ENCODE measurements around the gene RPL37. TPM values are rescaled to one million over a fixed set of nuclear protein-coding genes. Genes with fewer than 3 reads are reported as not detected.
"Not testable (repeated sequence)": the region's sequence is repeated elsewhere in the genome, so short reads cannot be mapped to it uniquely, and the experiment has no call there.

Gene RPL37
- total RNA-seq, 3 donors from 2014 or later: 785 to 853 (median 837) TPM

GRCh38 chr5:40875958-40876357 is 40.9 kb upstream of the RPL37 start:
- no peak for TF ChIP-seq CTCF (IDR thresholded peaks at IDR 0.05)
- Histone ChIP-seq H3K4me1 (ENCODE audit: low read depth) (no peaks in the 10 kb centered on the region), H3K36me3 (ENCODE audit: low read depth) (no peaks in the 10 kb centered on the region), H3K9me3 (peaks cover 4% of the 10 kb centered on the region), H3K4me3 (no peak overlapping the region)
- DNase-seq: no peak
- ATAC-seq: no peak
- intact Hi-C loops (cut with DNase I, micrococcal nuclease): no loop called here

- DNase-seq (no peak), ATAC-seq (no peak)
- TF ChIP-seq CTCF (IDR thresholded peaks at IDR 0.05): no peak
- H3K4me3 ChIP-seq: no peak overlapping the region
- H3K4me1 ChIP-seq (ENCODE audit: low read depth): no peaks in the 10 kb centered on the region
- intact Hi-C loops (cut with DNase I, micrococcal nuclease): no loop called here
- H3K36me3 ChIP-seq (ENCODE audit: low read depth): no peaks in the 10 kb centered on the region
- peaks cover 4% of the 10 kb centered on the region for H3K9me3 ChIP-seq
These were observed 38.4 kb upstream of the RPL37 start for GRCh38 chr5:40873286-40873880.

GRCh38 chr5:40872253-40872652 is 37.2 kb upstream of the RPL37 start:
- H3K36me3 ChIP-seq (ENCODE audit: low read depth); H3K9me3 ChIP-seq; H3K4me3 ChIP-seq; DNase-seq; intact Hi-C loops (cut with DNase I, micrococcal nuclease); ATAC-seq; H3K4me1 ChIP-seq (ENCODE audit: low read depth): not testable (repeated sequence)

- no peak for DNase-seq
- no peak for TF ChIP-seq CTCF (IDR thresholded peaks at IDR 0.05)
- no peaks in the 10 kb centered on the region for H3K9me3 ChIP-seq
- no peaks in the 10 kb centered on the region for H3K36me3 ChIP-seq (ENCODE audit: low read depth)
- no peak for ATAC-seq
- intact Hi-C loops (cut with DNase I, micrococcal nuclease): no loop called here
- no peak overlapping the region for H3K4me3 ChIP-seq
- H3K4me1 ChIP-seq (ENCODE audit: low read depth): no peaks in the 10 kb centered on the region
These were observed 36.2 kb upstream of the RPL37 start for GRCh38 chr5:40871177-40871576.

- Histone ChIP-seq H3K36me3 (ENCODE audit: low read depth) (no peaks in the 10 kb centered on the region), H3K9me3 (peaks cover 2% of the 10 kb centered on the region), H3K4me3 (no peak overlapping the region), H3K4me1 (ENCODE audit: low read depth) (no peaks in the 10 kb centered on the region)
- intact Hi-C loops (cut with DNase I, micrococcal nuclease): no loop called here
- ATAC-seq: no peak
- DNase-seq: no peak
- no peak for TF ChIP-seq CTCF (IDR thresholded peaks at IDR 0.05)
These were observed 34.4 kb upstream of the RPL37 start for GRCh38 chr5:40869384-40869783.

- H3K36me3 ChIP-seq (ENCODE audit: low read depth): no peaks in the 10 kb centered on the region
- TF ChIP-seq CTCF (IDR thresholded peaks at IDR 0.05): no peak
- no peak for ATAC-seq
- H3K4me3 ChIP-seq: no peak overlapping the region
- H3K4me1 ChIP-seq (ENCODE audit: low read depth): no peaks in the 10 kb centered on the region
- intact Hi-C loops (cut with DNase I, micrococcal nuclease): no loop called here
- no peak for DNase-seq
- H3K9me3 ChIP-seq: peaks cover 4% of the 10 kb centered on the region
These were observed 31.8 kb upstream of the RPL37 start for GRCh38 chr5:40866844-40867243.

- H3K36me3 ChIP-seq (ENCODE audit: low read depth); H3K4me1 ChIP-seq (ENCODE audit: low read depth); H3K4me3 ChIP-seq; DNase-seq; ATAC-seq; intact Hi-C loops (cut with DNase I, micrococcal nuclease); H3K9me3 ChIP-seq: not testable (repeated sequence)
These were observed 30.0 kb upstream of the RPL37 start for GRCh38 chr5:40865004-40865403.

Data from mucosa of descending colon (tissue), 3 donors.